K562 (cell line): ENCODE results near the gene CXCR6. TPM values are rescaled to one million over a fixed set of nuclear protein-coding genes. Genes with fewer than 3 reads are reported as not detected.

Source experiments
- CEBPB ChIP-seq: fragments of 450-650 bp; IDR thresholded peaks from 2 replicates; pipeline ENCODE4 v1.6.1; 2016; ENCODE audit warnings: missing genetic modification characterization, missing compliant biosample characterization
- CHD1 ChIP-seq: fragments of 200-600 bp; sonication (generic); IDR thresholded peaks from one replicate; pipeline ENCODE4 v1.6.1; 2012; ENCODE audit warnings: mild to moderate bottlenecking, moderate library complexity, low read length, inconsistent platforms
- ELK1 ChIP-seq: sonication (generic); formaldehyde crosslinking; IDR thresholded peaks from 2 replicates; pipeline ENCODE4 v1.8.1; 2022; ENCODE audit warnings: missing genetic modification reagents
- GTF2B ChIP-seq: IDR thresholded peaks from 2 replicates; pipeline ENCODE4 v1.6.1; 2011; ENCODE audit not compliant: insufficient read length; ENCODE audit errors: extremely low read depth
- GTF2E2 ChIP-seq: fragments of 200-800 bp; sonication (Bioruptor generic); IDR thresholded peaks from 2 replicates; pipeline ENCODE4 v1.6.1; 2016; ENCODE audit warnings: missing genetic modification characterization, missing compliant biosample characterization
- HCFC1 ChIP-seq: IDR thresholded peaks from 2 replicates; pipeline ENCODE4 v1.6.1; 2012; ENCODE audit warnings: low read depth, low read length, improper control_type of control experiment
- IRF9 ChIP-seq: fragments of 450-650 bp; IDR thresholded peaks from 2 replicates; pipeline ENCODE4 v1.6.1; 2016; ENCODE audit warnings: missing biosample characterization, missing genetic modification characterization
- MYBL2 ChIP-seq, 2 experiments: fragments of 450-650 bp in 1 of 2; sonication (generic) in 1 of 2; formaldehyde crosslinking in 1 of 2; IDR thresholded peaks; 2 replicates each; pipeline versions ENCODE4 v1.6.1 to v1.8.1; 2017 to 2022; ENCODE audit warnings: borderline replicate concordance in 1 of 2, inconsistent platforms in 1 of 2, low read depth in 1 of 2, mild to moderate bottlenecking in 1 of 2, missing genetic modification reagents in 1 of 2, moderate library complexity in 1 of 2
- MYC ChIP-seq, 2 experiments: fragments of 250-450 bp in 1 of 2; sonication (Bioruptor Pico) in 1 of 2; IDR thresholded peaks; 2 replicates each; pipeline versions ENCODE4 v1.5.1 to v1.6.1; 2012 to 2021; ENCODE audit warnings: low read depth in 2 of 2, borderline replicate concordance in 1 of 2, improper control_type of control experiment in 1 of 2, low read length in 1 of 2, mild to moderate bottlenecking in 1 of 2, moderate library complexity in 1 of 2
- NFRKB ChIP-seq: fragments of 450-650 bp; IDR thresholded peaks from 2 replicates; pipeline ENCODE4 v1.6.1; 2016; ENCODE audit warnings: low read depth
- PCBP1 ChIP-seq: fragments of 200-400 bp; formaldehyde crosslinking; IDR thresholded peaks from 2 replicates; pipeline ENCODE4 v1.6.1; 2018; ENCODE audit warnings: mild to moderate bottlenecking, low read depth, low read length; ENCODE audit not compliant: poor library complexity, severe bottlenecking
- PML ChIP-seq: IDR thresholded peaks from 2 replicates; pipeline ENCODE4 v1.6.1; 2012; ENCODE audit warnings: low read length, inconsistent platforms
- SLC30A9 ChIP-seq: fragments of 250-450 bp; sonication (Bioruptor Pico); IDR thresholded peaks from 2 replicates; pipeline ENCODE4 v1.8.0; 2022; ENCODE audit warnings: mild to moderate bottlenecking, moderate library complexity
- SNRNP70 ChIP-seq: fragments of 200-400 bp; formaldehyde crosslinking; optimal IDR thresholded peaks from 2 replicates; pipeline ENCODE3; 2017; ENCODE audit warnings: low read depth, low read length
- SUPT5H ChIP-seq: fragments of 450-650 bp; IDR thresholded peaks from 2 replicates; pipeline ENCODE4 v1.6.1; 2016
- ZNF212 ChIP-seq: fragments of 450-650 bp; formaldehyde crosslinking; IDR thresholded peaks from 2 replicates; pipeline ENCODE4 v1.4.0; 2020; ENCODE audit warnings: mild to moderate bottlenecking
- ZNF263 ChIP-seq: sonication (generic); formaldehyde crosslinking; IDR thresholded peaks from 2 replicates; pipeline ENCODE4 v1.8.0; 2022; ENCODE audit warnings: mild to moderate bottlenecking, missing genetic modification reagents, borderline replicate concordance
- ZNF699 ChIP-seq: fragments of 250-450 bp; sonication (Bioruptor Pico); IDR thresholded peaks from 2 replicates; pipeline ENCODE4 v1.8.0; 2021; ENCODE audit warnings: mild to moderate bottlenecking, moderate library complexity; ENCODE audit not compliant: insufficient replicate concordance
- polyA plus RNA-seq, 8 experiments: library from polyadenylated mRNA; depleted of rRNA in 4 of 8; stranded (reverse) in 5 of 8; unstranded in 3 of 8; fragments of >200 nt; fragmentation: Nextera tagmentation in 2 of 8; fragmentation: Illumina TruSeq in 1 of 8; extraction: Ambion mirVana in 2 of 8; extraction: Trizol in 1 of 8; gene quantifications; 2 replicates each; pipeline versions ENCODE4 v1.2.1 to v1.2.3, GENCODE V29; 2011 to 2014; ENCODE audit warnings: inconsistent platforms in 1 of 8, missing spikeins in 1 of 8
- total RNA-seq, 7 experiments: library from RNA; depleted of rRNA in 6 of 7; stranded (reverse); fragments of >200 nt in 6 of 7; fragmentation: Illumina TruSeq in 2 of 7; extraction: Trizol in 2 of 7; gene quantifications; 2 replicates each; pipeline versions ENCODE4 v1.2.1 to v1.2.3, GENCODE V29; 2011 to 2021; ENCODE audit warnings: low replicate concordance in 1 of 7
- TF ChIP-seq, protein P1 (sequence below): fragments of 250-450 bp; sonication (Bioruptor Pico); IDR thresholded peaks from 2 replicates; pipeline ENCODE4 v1.6.1; 2021; ENCODE audit warnings: mild to moderate bottlenecking
- TF ChIP-seq, protein P2 (sequence below): sonication (generic); formaldehyde crosslinking; IDR thresholded peaks from 2 replicates; pipeline ENCODE4 v1.8.0; 2022; ENCODE audit warnings: missing genetic modification reagents, mild to moderate bottlenecking, borderline replicate concordance
- TF ChIP-seq, protein P3 (sequence below): sonication (generic); formaldehyde crosslinking; IDR thresholded peaks from 2 replicates; pipeline ENCODE4 v1.8.0; 2023; ENCODE audit warnings: mild to moderate bottlenecking, missing genetic modification reagents

Gene CXCR6
- total and polyA plus RNA-seq, 9 of the 15 experiments (the other 6 are each of a cell fraction or from before 2014, with no cell fraction given): 0.28 TPM; not detected in 8

DNA sequence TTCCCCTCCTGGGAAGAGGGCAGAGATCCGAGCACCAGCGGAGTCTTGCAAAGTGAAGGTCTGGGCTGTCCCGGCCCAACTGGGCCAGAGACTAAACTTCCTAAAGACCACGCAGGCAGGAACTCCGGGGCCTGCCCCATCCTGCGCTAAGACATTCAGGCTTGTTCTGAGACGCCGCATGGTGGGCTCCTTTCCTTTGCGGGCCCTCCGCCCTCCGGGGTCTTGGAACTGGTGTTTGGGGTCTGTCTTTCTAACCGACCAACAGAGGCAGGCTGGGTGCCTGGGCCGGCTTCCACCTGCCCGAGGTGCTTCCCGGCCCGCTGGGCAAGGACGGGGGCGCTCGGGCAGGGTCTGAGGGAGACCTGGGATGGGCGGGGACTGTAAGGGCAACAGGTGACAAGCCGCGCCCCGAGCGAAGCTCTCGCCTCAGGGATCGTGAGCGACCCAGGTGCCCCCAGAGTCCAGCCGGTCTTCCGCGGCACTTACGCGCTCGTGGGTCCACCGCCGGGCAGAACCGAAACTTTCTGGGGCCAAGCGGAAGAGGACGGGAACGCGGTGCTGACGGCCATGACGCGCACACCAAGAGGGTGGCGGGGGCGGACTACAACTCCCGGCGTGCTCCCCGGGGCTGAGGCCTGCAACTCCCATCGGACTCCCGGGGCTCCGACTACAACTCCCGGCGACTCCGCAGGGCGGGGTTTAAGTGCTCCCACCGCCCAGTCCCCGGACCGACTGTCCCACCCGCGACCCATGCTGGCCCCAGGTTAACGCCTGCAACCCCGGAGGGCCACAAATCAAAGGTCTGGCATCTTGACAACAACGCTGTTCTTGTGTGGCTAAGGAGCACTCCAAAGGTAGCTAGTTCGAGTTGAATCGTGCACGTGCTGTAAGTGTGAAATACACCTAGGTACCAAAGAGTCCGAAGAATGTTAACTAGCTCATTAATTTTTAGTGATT lies 52.2 kb downstream of the CXCR6 start, which contains the start of gene FYCO1 (continued):
- TF ChIP-seq CHD1 (no peak), ZNF212 (CRISPR knock-in tag) (no peak), MYC (IDR thresholded peaks at IDR 0.05; ENCODE audit: low read depth, low read length) (peak; percentile 82), MYC (CRISPR knock-in tag; IDR thresholded peaks at IDR 0.05; ENCODE audit: borderline replicate concordance, low read depth) (peak; percentile 78; the same call in 1 of the 2 replicates), SNRNP70 (no peak), ELK1 (no peak), PCBP1 (no peak), GTF2E2 (tag) (no peak; the same call in 1 of the 2 replicates), SLC30A9 (CRISPR knock-in tag) (no peak), PML (no peak; the same call in none of the 2 replicates), SUPT5H (peak; percentile 83), NFRKB (peak; percentile 69; the same call in 1 of the 2 replicates), HCFC1 (peak; percentile 99), IRF9 (tag) (0 out of 2 replicates have a peak, but pooled peaks have one; percentile 3), CEBPB (tag) (no peak), ZNF699 (CRISPR knock-in tag) (no peak), MYBL2 (IDR thresholded peaks at IDR 0.05; ENCODE audit: low read depth) (no peak), MYBL2 (CRISPR knock-in tag; IDR thresholded peaks at IDR 0.05; ENCODE audit: borderline replicate concordance) (no peak), ZNF263 (CRISPR knock-in tag) (peak; percentile 88), GTF2B (no peak)
- TF ChIP-seq, protein P1, sequence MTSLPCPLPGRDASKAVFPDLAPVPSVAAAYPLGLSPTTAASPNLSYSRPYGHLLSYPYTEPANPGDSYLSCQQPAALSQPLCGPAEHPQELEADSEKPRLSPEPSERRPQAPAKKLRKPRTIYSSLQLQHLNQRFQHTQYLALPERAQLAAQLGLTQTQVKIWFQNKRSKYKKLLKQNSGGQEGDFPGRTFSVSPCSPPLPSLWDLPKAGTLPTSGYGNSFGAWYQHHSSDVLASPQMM (CRISPR knock-in tag): no peak
- TF ChIP-seq, protein P2, sequence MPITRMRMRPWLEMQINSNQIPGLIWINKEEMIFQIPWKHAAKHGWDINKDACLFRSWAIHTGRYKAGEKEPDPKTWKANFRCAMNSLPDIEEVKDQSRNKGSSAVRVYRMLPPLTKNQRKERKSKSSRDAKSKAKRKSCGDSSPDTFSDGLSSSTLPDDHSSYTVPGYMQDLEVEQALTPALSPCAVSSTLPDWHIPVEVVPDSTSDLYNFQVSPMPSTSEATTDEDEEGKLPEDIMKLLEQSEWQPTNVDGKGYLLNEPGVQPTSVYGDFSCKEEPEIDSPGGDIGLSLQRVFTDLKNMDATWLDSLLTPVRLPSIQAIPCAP (CRISPR knock-in tag): no peak
- TF ChIP-seq, protein P3, sequence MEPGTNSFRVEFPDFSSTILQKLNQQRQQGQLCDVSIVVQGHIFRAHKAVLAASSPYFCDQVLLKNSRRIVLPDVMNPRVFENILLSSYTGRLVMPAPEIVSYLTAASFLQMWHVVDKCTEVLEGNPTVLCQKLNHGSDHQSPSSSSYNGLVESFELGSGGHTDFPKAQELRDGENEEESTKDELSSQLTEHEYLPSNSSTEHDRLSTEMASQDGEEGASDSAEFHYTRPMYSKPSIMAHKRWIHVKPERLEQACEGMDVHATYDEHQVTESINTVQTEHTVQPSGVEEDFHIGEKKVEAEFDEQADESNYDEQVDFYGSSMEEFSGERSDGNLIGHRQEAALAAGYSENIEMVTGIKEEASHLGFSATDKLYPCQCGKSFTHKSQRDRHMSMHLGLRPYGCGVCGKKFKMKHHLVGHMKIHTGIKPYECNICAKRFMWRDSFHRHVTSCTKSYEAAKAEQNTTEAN (CRISPR knock-in tag): no peak
